ENCODE data around the gene MMD2. TPM values are rescaled to one million over a fixed set of nuclear protein-coding genes. Genes with fewer than 3 reads are reported as not detected.

Gene MMD2
- total and polyA plus RNA-seq, 2 of the 8 experiments (the other 6 are each of a cell fraction or from before 2014, with no cell fraction given): 0.14 TPM; not detected in 1

DNA sequence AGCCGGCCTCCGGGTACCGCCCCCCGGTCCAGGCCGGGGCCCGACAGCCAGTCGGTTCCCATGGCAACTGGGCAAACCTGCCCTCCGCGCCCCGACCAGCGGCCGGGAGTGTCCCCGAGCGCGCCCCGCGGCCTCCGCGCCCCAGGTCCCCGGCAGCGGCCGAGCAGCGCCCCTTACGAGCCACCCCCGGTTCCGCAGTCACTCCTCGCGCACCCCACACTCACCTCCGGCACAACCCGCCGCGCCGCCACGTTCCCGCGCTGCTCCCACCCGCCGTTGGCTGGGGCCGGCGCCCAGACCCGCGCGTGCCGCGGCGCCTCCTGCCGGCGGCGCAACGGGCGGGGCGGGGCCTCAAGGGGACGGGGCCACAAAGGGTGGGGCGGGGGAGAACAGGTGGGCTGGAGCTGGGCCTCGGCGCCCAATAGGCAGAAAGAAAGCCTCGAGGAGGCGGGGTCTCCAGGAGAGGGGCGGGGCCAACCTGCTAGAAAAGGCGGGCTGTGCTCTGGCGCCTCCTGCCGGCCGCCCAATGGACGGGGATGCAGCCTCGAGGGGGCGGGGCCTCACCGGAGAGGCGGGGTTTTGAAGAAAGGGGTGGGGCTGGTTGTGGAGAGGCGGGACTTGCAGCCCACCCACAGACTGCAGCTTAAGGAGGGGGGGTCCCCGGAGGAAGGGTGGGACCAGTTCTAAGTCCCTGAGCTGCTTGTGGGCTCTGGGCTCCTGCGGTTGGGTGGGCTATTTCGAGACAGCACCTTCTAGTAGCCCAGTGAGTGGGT lies 75.4 kb downstream of the MMD2 start, which contains the start of gene RADIL (continued):
- TF ChIP-seq, protein P1, sequence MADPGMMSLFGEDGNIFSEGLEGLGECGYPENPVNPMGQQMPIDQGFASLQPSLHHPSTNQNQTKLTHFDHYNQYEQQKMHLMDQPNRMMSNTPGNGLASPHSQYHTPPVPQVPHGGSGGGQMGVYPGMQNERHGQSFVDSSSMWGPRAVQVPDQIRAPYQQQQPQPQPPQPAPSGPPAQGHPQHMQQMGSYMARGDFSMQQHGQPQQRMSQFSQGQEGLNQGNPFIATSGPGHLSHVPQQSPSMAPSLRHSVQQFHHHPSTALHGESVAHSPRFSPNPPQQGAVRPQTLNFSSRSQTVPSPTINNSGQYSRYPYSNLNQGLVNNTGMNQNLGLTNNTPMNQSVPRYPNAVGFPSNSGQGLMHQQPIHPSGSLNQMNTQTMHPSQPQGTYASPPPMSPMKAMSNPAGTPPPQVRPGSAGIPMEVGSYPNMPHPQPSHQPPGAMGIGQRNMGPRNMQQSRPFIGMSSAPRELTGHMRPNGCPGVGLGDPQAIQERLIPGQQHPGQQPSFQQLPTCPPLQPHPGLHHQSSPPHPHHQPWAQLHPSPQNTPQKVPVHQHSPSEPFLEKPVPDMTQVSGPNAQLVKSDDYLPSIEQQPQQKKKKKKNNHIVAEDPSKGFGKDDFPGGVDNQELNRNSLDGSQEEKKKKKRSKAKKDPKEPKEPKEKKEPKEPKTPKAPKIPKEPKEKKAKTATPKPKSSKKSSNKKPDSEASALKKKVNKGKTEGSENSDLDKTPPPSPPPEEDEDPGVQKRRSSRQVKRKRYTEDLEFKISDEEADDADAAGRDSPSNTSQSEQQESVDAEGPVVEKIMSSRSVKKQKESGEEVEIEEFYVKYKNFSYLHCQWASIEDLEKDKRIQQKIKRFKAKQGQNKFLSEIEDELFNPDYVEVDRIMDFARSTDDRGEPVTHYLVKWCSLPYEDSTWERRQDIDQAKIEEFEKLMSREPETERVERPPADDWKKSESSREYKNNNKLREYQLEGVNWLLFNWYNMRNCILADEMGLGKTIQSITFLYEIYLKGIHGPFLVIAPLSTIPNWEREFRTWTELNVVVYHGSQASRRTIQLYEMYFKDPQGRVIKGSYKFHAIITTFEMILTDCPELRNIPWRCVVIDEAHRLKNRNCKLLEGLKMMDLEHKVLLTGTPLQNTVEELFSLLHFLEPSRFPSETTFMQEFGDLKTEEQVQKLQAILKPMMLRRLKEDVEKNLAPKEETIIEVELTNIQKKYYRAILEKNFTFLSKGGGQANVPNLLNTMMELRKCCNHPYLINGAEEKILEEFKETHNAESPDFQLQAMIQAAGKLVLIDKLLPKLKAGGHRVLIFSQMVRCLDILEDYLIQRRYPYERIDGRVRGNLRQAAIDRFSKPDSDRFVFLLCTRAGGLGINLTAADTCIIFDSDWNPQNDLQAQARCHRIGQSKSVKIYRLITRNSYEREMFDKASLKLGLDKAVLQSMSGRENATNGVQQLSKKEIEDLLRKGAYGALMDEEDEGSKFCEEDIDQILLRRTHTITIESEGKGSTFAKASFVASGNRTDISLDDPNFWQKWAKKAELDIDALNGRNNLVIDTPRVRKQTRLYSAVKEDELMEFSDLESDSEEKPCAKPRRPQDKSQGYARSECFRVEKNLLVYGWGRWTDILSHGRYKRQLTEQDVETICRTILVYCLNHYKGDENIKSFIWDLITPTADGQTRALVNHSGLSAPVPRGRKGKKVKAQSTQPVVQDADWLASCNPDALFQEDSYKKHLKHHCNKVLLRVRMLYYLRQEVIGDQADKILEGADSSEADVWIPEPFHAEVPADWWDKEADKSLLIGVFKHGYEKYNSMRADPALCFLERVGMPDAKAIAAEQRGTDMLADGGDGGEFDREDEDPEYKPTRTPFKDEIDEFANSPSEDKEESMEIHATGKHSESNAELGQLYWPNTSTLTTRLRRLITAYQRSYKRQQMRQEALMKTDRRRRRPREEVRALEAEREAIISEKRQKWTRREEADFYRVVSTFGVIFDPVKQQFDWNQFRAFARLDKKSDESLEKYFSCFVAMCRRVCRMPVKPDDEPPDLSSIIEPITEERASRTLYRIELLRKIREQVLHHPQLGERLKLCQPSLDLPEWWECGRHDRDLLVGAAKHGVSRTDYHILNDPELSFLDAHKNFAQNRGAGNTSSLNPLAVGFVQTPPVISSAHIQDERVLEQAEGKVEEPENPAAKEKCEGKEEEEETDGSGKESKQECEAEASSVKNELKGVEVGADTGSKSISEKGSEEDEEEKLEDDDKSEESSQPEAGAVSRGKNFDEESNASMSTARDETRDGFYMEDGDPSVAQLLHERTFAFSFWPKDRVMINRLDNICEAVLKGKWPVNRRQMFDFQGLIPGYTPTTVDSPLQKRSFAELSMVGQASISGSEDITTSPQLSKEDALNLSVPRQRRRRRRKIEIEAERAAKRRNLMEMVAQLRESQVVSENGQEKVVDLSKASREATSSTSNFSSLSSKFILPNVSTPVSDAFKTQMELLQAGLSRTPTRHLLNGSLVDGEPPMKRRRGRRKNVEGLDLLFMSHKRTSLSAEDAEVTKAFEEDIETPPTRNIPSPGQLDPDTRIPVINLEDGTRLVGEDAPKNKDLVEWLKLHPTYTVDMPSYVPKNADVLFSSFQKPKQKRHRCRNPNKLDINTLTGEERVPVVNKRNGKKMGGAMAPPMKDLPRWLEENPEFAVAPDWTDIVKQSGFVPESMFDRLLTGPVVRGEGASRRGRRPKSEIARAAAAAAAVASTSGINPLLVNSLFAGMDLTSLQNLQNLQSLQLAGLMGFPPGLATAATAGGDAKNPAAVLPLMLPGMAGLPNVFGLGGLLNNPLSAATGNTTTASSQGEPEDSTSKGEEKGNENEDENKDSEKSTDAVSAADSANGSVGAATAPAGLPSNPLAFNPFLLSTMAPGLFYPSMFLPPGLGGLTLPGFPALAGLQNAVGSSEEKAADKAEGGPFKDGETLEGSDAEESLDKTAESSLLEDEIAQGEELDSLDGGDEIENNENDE (IDR thresholded peaks at IDR 0.05; ENCODE audit: insufficient replicate concordance, low read length): no peak
- TF ChIP-seq BACH1 (IDR thresholded peaks at IDR 0.05; ENCODE audit: low read length) (no peak), EGR1 (IDR thresholded peaks at IDR 0.05; ENCODE audit: borderline replicate concordance, low read depth, low read length) (no peak), YY1 (IDR thresholded peaks at IDR 0.05; ENCODE audit: low read depth, low read length) (no peak), PHF8 (conservative IDR thresholded peaks at IDR 0.05; ENCODE audit: low read depth, low read length) (0 out of 2 replicates have a peak, but pooled peaks have one; percentile 18), FOSL1 (IDR thresholded peaks at IDR 0.05; ENCODE audit: insufficient read depth, low read depth, low read length) (no peak), CBX5 (IDR thresholded peaks at IDR 0.05; ENCODE audit: low read depth, low read length) (no peak), RXRA (IDR thresholded peaks at IDR 0.05; ENCODE audit: insufficient read depth, low read depth, low read length) (no peak), RAD21 (IDR thresholded peaks at IDR 0.05 in 1 of 2, conservative IDR thresholded peaks at IDR 0.05 in 1 of 2; ENCODE audit: low read depth in 2 of 2, low read length in 2 of 2) (peak; percentile 62 to 67), SRF (IDR thresholded peaks at IDR 0.05; ENCODE audit: low read depth, low read length) (no peak)

Measured in H1 (cell line).